ENCODE data around the gene SEZ6.

GRCh38 chr17:28993645-28994426 is 12.0 kb downstream of the SEZ6 start:
- no peak for TF ChIP-seq CTCF (IDR thresholded peaks at IDR 0.05)
- TF ChIP-seq POLR2A (IDR thresholded peaks at IDR 0.05), result no peak

All from heart left ventricle (tissue), 13 donors.